NT2/D1 (cell line): ENCODE results near the gene CRADD.

Source experiments
- DNase-seq: peaks from one replicate; pipeline ENCODE4 v3.0.0-alpha.2; 2011; ENCODE audit warnings: low read depth, low spot score
- H3K27me3 ChIP-seq: 2 replicates; pipeline ENCODE4 v1.6.0; 2011; ENCODE audit warnings: mild to moderate bottlenecking; ENCODE audit not compliant: insufficient read length, insufficient read depth
- H3K36me3 ChIP-seq: 2 replicates; pipeline ENCODE4 v1.6.1; 2011; ENCODE audit warnings: mild to moderate bottlenecking, low read length, mixed read lengths; ENCODE audit not compliant: insufficient read depth, insufficient read length
- H3K4me1 ChIP-seq: 2 replicates; pipeline ENCODE4 v1.5.1; 2011; ENCODE audit not compliant: insufficient read depth, insufficient read length
- H3K4me3 ChIP-seq: 2 replicates; pipeline ENCODE4 v1.5.1; 2011; ENCODE audit warnings: low read depth; ENCODE audit not compliant: insufficient read length
- H3K9ac ChIP-seq: 2 replicates; pipeline ENCODE4 v1.6.0; 2011; ENCODE audit warnings: low read depth; ENCODE audit not compliant: insufficient read length
- H3K9me3 ChIP-seq: 2 replicates; pipeline ENCODE4 v1.5.1; 2011; ENCODE audit warnings: mild to moderate bottlenecking, low read length; ENCODE audit not compliant: insufficient read depth
- SUZ12 ChIP-seq: IDR thresholded peaks from 2 replicates; pipeline ENCODE4 v1.6.1; 2011; ENCODE audit not compliant: insufficient read length, insufficient read depth; ENCODE audit errors: extremely low read depth
- YY1 ChIP-seq: IDR thresholded peaks from 2 replicates; pipeline ENCODE4 v1.6.1; 2011; ENCODE audit not compliant: insufficient read length, insufficient read depth
- ZNF274 ChIP-seq: IDR thresholded peaks from 2 replicates; pipeline ENCODE4 v1.6.1; 2011; ENCODE audit warnings: mild to moderate bottlenecking, low read depth, low read length

CRADD gene

DNA sequence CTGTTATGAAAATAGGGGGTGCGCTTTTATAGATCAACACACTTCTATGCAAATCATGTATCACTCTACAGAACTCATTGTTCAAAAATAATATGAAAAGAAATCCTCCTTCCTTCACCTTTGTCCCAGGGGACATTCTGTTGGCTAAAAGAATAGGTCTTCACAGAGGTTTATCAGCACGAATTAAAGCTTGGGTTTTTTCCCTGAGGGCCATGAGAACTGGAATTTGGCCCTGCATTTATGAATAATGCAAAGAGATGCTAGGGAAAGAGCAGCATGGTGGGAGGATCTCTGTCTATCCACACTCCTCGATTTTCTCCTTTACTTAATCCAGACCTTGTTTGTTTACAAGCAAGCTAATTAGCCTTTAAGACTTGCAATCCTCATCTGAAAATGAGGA lies 16.2 kb upstream of the CRADD start:
- no peak for DNase-seq
- Histone ChIP-seq H3K4me1 (no peaks in the 10 kb centered on the region), H3K9ac (no peak overlapping the region), H3K4me3 (no peak overlapping the region), H3K36me3 (no peaks in the 10 kb centered on the region), H3K27me3 (no peaks in the 10 kb centered on the region), H3K9me3 (no peaks in the 10 kb centered on the region)
- TF ChIP-seq SUZ12 (no peak), YY1 (no peak), ZNF274 (no peak)

DNA sequence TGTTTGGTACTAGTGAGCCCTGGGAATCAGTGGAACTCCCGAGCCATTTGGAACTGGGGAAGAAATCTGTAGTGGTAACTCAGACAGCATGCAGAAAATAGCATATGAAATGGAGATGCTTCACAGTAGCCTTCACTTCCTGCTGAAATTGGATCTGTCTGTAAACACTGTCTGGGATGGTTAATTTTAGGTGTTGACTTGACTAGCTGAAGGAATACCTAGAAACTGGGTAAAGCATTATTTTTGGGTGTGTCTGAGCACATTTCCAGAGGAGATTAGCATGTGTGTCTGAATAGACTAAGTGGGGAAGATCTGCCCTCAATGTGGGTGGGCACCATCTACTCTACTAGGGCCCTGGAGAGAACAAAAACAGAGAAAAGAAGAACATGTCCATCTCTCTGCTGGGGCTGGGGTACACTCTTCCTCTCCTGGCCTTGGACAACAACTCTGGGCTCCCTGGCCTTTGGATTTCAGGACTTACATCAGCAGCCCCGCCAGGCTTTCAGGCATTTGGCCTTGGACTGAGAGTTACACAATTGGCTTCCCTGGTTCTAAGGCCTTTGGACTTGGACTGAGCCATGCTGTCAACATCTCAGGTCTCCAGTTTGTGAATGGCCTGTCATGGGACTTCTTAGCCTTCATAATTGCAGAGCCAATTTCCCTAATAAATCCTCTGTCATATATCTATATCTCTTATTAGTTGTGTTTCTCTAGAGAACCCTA lies 14.0 kb upstream of the CRADD start:
- no peaks in the 10 kb centered on the region for H3K4me1 ChIP-seq
- no peak overlapping the region for H3K9ac ChIP-seq
- no peak for DNase-seq
- H3K27me3 ChIP-seq: no peaks in the 10 kb centered on the region
- H3K9me3 ChIP-seq: no peaks in the 10 kb centered on the region
- no peak for TF ChIP-seq ZNF274
- no peak for TF ChIP-seq YY1
- TF ChIP-seq SUZ12: no peak
- no peak overlapping the region for H3K4me3 ChIP-seq
- H3K36me3 ChIP-seq: no peaks in the 10 kb centered on the region

DNA sequence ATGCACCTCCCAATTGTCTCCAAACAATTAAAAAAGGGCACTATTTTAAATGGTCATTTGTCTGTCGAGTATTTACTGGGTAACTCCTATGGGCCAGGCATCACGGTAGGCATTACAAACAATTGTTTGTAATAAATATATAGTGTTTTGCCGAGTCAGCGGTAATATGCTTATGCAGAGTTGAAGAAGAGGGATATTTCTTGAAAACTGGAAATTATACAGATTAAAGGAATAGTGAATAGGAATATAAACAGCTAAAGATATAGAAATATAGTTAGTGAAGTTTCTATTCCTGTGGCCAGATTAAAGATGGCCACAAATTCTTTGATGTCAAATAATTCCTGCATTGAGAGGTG lies 13.5 kb upstream of the CRADD start:
- TF ChIP-seq ZNF274: no peak
- no peak for TF ChIP-seq YY1
- TF ChIP-seq SUZ12: no peak

DNA sequence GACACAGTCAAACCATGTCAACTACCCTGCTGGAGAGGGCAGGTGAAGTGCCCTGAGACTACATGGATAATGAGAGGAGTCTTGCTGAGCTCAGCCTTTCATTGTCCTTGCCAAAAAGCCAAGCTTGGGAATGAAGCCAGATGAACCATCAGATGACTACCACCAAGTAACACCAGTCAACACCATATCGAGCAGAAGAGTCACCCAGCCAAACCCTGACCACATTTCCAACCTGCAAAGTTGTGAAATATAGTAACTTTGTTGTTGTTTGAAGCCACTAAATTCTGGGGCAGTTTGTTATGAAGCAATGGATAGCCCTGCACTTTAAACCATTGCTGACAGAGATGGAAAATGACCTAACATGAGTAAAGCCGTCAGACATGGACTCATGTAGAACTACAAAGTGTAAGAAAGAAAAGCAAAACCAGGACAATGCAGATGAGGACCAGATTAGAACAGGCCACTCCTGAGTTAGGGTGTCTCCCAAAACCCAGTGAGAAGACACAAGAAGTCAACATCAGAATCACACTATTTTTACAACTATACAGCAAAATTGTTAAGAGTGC lies 12.5 kb upstream of the CRADD start:
- no peak overlapping the region for H3K9ac ChIP-seq
- peaks cover 9% of the 10 kb centered on the region; the same call in 1 of the 2 replicates for H3K9me3 ChIP-seq
- no peaks in the 10 kb centered on the region for H3K36me3 ChIP-seq
- H3K27me3 ChIP-seq: no peaks in the 10 kb centered on the region
- H3K4me1 ChIP-seq: no peaks in the 10 kb centered on the region
- no peak for DNase-seq
- TF ChIP-seq YY1 (no peak), SUZ12 (no peak), ZNF274 (no peak)
- no peak overlapping the region for H3K4me3 ChIP-seq

More for the DNA sequence above, 13.5 kb upstream of the CRADD start:
- Histone ChIP-seq H3K27me3 (no peaks in the 10 kb centered on the region), H3K9ac (no peak overlapping the region), H3K9me3 (no peaks in the 10 kb centered on the region), H3K4me3 (no peak overlapping the region), H3K36me3 (no peaks in the 10 kb centered on the region), H3K4me1 (no peaks in the 10 kb centered on the region)
- no peak for DNase-seq

DNA sequence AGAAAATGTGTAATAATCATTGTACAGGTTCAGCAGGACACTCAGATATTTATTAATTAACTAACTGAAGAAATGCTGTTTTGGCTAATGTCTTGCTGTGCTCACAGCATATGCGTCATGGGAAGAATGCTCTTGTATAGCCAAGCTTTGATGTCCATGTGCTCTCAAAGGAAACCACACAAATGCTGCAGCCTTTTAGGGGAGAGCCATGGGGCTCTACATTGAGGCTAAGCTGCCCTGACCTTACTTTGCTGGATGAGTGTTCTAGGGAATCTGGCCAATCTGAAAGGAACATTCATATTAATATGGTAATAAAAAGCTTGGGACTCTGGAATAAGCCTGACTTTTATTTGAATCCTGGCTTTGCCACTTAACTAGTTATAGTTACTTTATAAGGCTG lies 9.5 kb upstream of the CRADD start:
- H3K27me3 ChIP-seq: no peaks in the 10 kb centered on the region
- TF ChIP-seq ZNF274 (no peak), SUZ12 (no peak), YY1 (no peak)
- no peak overlapping the region for H3K4me3 ChIP-seq
- peaks cover 12% of the 10 kb centered on the region; the same call in 1 of the 2 replicates for H3K9me3 ChIP-seq
- no peak overlapping the region for H3K9ac ChIP-seq
- H3K36me3 ChIP-seq: no peaks in the 10 kb centered on the region
- DNase-seq: no peak
- H3K4me1 ChIP-seq: no peaks in the 10 kb centered on the region

DNA sequence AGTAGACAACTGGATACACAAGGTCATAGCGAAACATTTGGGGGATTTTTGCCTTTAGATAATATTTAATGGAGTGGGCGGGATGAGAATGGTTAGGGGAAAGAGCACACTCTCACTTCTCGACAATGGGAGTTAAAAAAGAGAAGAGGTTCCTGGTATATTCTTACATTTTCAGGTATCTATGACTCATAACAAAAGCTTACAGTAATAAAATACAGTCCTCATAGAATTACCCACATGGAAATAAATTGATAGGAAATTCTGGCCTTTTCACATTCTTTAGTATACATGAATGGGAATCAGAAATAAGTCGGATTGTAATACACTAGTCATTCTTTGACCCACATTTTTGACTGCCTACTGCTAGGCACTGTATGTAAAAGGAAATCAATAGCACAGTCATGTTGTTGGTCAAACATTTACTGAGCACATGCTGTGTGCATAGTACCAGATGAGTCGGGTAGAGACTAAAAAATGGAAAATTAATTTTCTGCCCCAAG lies 8.2 kb upstream of the CRADD start:
- H3K36me3 ChIP-seq: no peaks in the 10 kb centered on the region
- TF ChIP-seq YY1 (no peak), SUZ12 (no peak), ZNF274 (no peak)
- DNase-seq: no peak

DNA sequence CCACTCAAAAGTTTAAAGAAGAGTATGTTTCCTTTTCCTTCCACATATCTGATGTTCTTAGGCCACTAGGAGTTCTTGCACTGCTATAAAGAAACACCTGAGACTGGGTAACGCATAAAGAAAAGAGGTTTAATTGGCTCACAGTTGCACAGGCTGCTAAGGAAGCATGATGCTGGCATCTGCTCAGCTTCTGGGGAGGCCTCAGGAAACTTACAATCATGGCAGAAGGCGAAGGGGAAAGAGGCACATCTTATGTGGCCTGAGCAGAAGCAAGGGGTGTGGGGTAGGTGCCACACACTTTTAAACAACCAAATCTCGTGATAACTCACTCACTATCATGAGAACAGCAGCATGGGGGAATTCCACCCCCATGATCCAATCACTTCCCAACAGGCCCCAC lies 7.7 kb upstream of the CRADD start:
- no peaks in the 10 kb centered on the region for H3K36me3 ChIP-seq
- H3K4me1 ChIP-seq: no peaks in the 10 kb centered on the region
- no peak for DNase-seq
- H3K9me3 ChIP-seq: peaks cover 12% of the 10 kb centered on the region; the same call in 1 of the 2 replicates
- TF ChIP-seq YY1: no peak
- no peak for TF ChIP-seq SUZ12
- TF ChIP-seq ZNF274: no peak
- H3K27me3 ChIP-seq: no peaks in the 10 kb centered on the region
- no peak overlapping the region for H3K9ac ChIP-seq
- H3K4me3 ChIP-seq: no peak overlapping the region

More for the DNA sequence above, 8.2 kb upstream of the CRADD start:
- Histone ChIP-seq H3K4me1 (no peaks in the 10 kb centered on the region), H3K27me3 (no peaks in the 10 kb centered on the region), H3K4me3 (no peak overlapping the region), H3K9ac (no peak overlapping the region), H3K9me3 (peaks cover 12% of the 10 kb centered on the region; the same call in 1 of the 2 replicates)
